NOMO-1 treated with DMSO at 0.1 percent for 48 hours (cell line): ENCODE measurements around the gene LPP.

Experiments
- DNase-seq: peaks from one replicate; lab custom pipeline; 2025; ENCODE audit not compliant: unreplicated experiment; lab: John Stamatoyannopoulos, UW

LPP gene

GRCh38 chr3:188323067-188323842, 169.3 kb downstream of the LPP start:
- DNase-seq = no peak

GRCh38 chr3:188326111-188326510, 172.2 kb downstream of the LPP start:
- DNase-seq = no peak

GRCh38 chr3:188326968-188327367, 173.0 kb downstream of the LPP start:
- DNase-seq = peak; percentile 83

- no peak for DNase-seq
These were observed 173.5 kb downstream of the LPP start for GRCh38 chr3:188327433-188327832.

- DNase-seq = no peak
These were observed 176.2 kb downstream of the LPP start for GRCh38 chr3:188330138-188330537.

- no peak for DNase-seq
These were observed 177.2 kb downstream of the LPP start for GRCh38 chr3:188331166-188331565.

GRCh38 chr3:188332085-188332484, 178.1 kb downstream of the LPP start:
- DNase-seq = no peak

GRCh38 chr3:188335656-188336055, 181.7 kb downstream of the LPP start:
- peak; percentile 60 for DNase-seq

- DNase-seq = no peak
These were observed 182.2 kb downstream of the LPP start for GRCh38 chr3:188336178-188336577.

- no peak for DNase-seq
These were observed 183.3 kb downstream of the LPP start for GRCh38 chr3:188337232-188337631.

GRCh38 chr3:188338086-188338485, 184.1 kb downstream of the LPP start:
- no peak for DNase-seq

GRCh38 chr3:188339410-188340295, 185.7 kb downstream of the LPP start:
- no peak for DNase-seq

GRCh38 chr3:188341501-188341900, 187.5 kb downstream of the LPP start:
- DNase-seq = no peak

GRCh38 chr3:188342991-188343732, 189.2 kb downstream of the LPP start:
- DNase-seq = no peak

- DNase-seq = no peak
These were observed 189.9 kb downstream of the LPP start for GRCh38 chr3:188343894-188344293.

GRCh38 chr3:188345223-188345622, 191.3 kb downstream of the LPP start:
- DNase-seq = no peak

GRCh38 chr3:188348435-188349244, 194.7 kb downstream of the LPP start:
- peak; percentile 61 for DNase-seq

GRCh38 chr3:188349351-188349901, 195.5 kb downstream of the LPP start:
- no peak for DNase-seq

GRCh38 chr3:188349933-188350332, 196.0 kb downstream of the LPP start:
- DNase-seq = no peak

- no peak for DNase-seq
These were observed 197.0 kb downstream of the LPP start for GRCh38 chr3:188350961-188351360.
